ENCODE measurements around the gene GZMA.

The GZMA gene

GRCh38 chr5:55102348-55102747, at the start of gene GZMA:
Gene GZMA (plus strand): TSS chr5:55102646. CDS start chr5:55102683, 37 bp downstream.
- no peak within 1 kb of the TSS for H3K4me3 ChIP-seq (replicated peaks; ENCODE audit: low read depth, low read length)
- no peak for DNase-seq (ENCODE audit: extremely low read depth, low read depth)
- TF ChIP-seq CTCF (IDR thresholded peaks at IDR 0.05; ENCODE audit: low read depth, low read length, missing control alignments) = no peak

DNA sequence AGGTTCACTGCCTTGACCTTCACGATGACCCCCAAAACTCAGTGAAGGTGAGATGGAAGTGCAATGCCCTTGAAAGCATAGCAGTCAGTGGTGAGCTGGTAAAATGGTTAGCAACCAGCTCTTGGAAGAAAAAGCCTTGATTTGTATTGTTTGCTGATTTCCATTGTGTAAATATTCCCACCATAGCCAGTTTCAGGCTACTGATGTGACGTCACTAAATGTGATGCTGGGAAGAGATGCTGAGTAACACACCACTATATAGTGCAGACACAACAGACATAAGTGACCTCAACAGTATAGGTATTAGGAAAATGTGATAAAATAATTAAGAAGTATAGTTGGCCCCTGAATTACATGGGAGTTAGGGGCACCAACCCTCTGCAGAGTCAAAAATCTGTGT, 47.3 kb upstream of the GZMA start:
- TF ChIP-seq CTCF (IDR thresholded peaks at IDR 0.05; ENCODE audit: low read depth, low read length, missing control alignments) = no peak
- H3K4me3 ChIP-seq (replicated peaks; ENCODE audit: low read depth, low read length) = no peak overlapping the region
- DNase-seq (ENCODE audit: extremely low read depth, low read depth) = no peak

DNA sequence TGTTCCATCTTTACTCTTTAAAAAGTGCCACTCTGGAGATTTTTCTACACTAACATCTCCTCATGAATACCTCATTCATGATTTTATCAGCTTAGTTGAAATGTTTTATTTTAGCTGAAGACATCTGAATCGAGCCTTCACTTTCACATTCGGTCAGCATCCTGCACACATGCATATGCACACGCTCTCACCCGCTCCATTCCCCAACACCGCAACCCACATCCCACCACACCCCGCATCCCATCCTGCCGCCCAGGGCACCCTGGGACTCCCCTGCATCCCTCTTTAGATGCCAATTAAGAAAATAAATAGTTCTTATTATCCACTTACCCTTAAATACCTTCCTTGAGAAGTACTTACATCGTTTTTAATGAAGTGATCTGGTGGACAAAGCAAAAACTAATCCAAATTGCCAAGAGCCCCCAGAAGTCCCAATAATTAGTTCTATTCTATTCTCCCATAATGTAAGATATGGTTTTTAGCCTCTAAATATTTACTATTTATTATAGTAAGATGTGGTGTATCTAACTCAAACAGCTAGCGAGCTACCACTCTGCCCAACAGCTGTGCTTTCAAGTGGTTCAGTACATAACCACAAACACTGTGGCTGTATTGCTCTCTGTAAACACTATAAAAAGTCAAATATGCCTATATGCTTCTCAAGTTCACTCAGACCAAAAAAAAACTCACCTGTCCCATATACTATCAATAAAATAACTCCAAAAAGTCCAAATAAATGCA, 40.2 kb upstream of the GZMA start:
- no peak for TF ChIP-seq CTCF (IDR thresholded peaks at IDR 0.05; ENCODE audit: low read depth, low read length, missing control alignments)
- no peak for DNase-seq (ENCODE audit: extremely low read depth, low read depth)
- H3K4me3 ChIP-seq (replicated peaks; ENCODE audit: low read depth, low read length) = no peak overlapping the region

- no peak for TF ChIP-seq CTCF (IDR thresholded peaks at IDR 0.05; ENCODE audit: low read depth, low read length, missing control alignments)
- DNase-seq (ENCODE audit: extremely low read depth, low read depth) = no peak
- H3K4me3 ChIP-seq (replicated peaks; ENCODE audit: low read depth, low read length) = no peak overlapping the region
Observed at GRCh38 chr5:55063220-55063863, 39.1 kb upstream of the GZMA start.

GRCh38 chr5:55063899-55064298, 38.5 kb upstream of the GZMA start:
- no peak for DNase-seq (ENCODE audit: extremely low read depth, low read depth)
- no peak for TF ChIP-seq CTCF (IDR thresholded peaks at IDR 0.05; ENCODE audit: low read depth, low read length, missing control alignments)
- H3K4me3 ChIP-seq (replicated peaks; ENCODE audit: low read depth, low read length) = no peak overlapping the region

DNA sequence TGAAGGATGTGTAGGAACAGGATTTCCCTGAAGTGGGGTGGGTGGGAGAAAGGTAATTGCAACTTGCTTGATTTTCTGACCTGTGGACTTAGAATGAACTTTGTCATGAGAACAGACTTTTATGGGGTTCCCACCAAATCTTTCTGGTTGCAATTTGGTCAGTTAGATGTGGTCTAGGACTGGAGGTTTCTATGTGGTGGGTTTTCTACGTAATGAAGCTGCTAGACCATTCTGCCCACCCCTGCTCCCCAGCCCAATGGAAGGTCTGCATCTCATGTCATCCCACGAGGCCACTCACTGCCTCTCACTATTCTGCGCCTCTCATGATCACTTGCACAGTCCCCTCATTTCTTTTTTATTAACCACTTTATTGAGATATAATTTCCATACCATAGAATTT, 37.9 kb upstream of the GZMA start:
- no peak for TF ChIP-seq CTCF (IDR thresholded peaks at IDR 0.05; ENCODE audit: low read depth, low read length, missing control alignments)
- no peak for DNase-seq (ENCODE audit: extremely low read depth, low read depth)
- H3K4me3 ChIP-seq (replicated peaks; ENCODE audit: low read depth, low read length) = no peak overlapping the region
